Upper lobe of right lung (tissue), 1 donor: Measurements from ENCODE around the gene CX3CL1. TPM values are rescaled to one million over a fixed set of nuclear protein-coding genes. Genes with fewer than 3 reads are reported as not detected.

Experiments used
- ATAC-seq: fragments of 200-7000 bp; cut with Tn5 transposase; one replicate; pipeline ENCODE4 v1.9.1; 2020; ENCODE audit warnings: mild to moderate bottlenecking, moderate library complexity
- DNase-seq: peaks from one replicate; pipeline ENCODE4 v3.0.0-alpha.2; 2020
- H3K27ac ChIP-seq: fragments of 200-600 bp; one replicate; pipeline ENCODE4 v1.8.0; 2022
- H3K27me3 ChIP-seq: fragments of 200-600 bp; one replicate; pipeline ENCODE4 v1.8.0; 2022; ENCODE audit warnings: mild to moderate bottlenecking
- H3K36me3 ChIP-seq: fragments of 200-600 bp; one replicate; pipeline ENCODE4 v1.8.0; 2022
- H3K4me1 ChIP-seq: fragments of 200-600 bp; one replicate; pipeline ENCODE4 v1.8.0; 2022
- H3K4me3 ChIP-seq: fragments of 200-600 bp; one replicate; pipeline ENCODE4 v1.8.0; 2022; ENCODE audit warnings: mild to moderate bottlenecking
- H3K9me3 ChIP-seq: fragments of 200-600 bp; one replicate; pipeline ENCODE4 v1.8.0; 2022
- intact Hi-C: fragments of 100-400 bp; cut with DNase I; formaldehyde crosslinking; loops from one replicate; pipeline ENCODE4 v1.11.0; 2022
- total RNA-seq: library from RNA; stranded (reverse); fragmentation: NEBNext Ultra II Directional; extraction: Animal tissue kit (Norgen Biotek cat#: 25700); gene quantifications from one replicate; pipeline ENCODE4 v1.2.1, GENCODE V29; 2021
- TF ChIP-seq, protein P1 (sequence below): fragments of 200-600 bp; IDR thresholded peaks from one replicate; pipeline ENCODE4 v1.8.0; 2022; ENCODE audit warnings: antibody characterized with exemption
- donor health status: DM: no; HTN: yes; CAD: no; lungs with severe emphysema.

Gene CX3CL1
- total RNA-seq, 1 donor from 2014 or later, result 47.5 TPM

DNA sequence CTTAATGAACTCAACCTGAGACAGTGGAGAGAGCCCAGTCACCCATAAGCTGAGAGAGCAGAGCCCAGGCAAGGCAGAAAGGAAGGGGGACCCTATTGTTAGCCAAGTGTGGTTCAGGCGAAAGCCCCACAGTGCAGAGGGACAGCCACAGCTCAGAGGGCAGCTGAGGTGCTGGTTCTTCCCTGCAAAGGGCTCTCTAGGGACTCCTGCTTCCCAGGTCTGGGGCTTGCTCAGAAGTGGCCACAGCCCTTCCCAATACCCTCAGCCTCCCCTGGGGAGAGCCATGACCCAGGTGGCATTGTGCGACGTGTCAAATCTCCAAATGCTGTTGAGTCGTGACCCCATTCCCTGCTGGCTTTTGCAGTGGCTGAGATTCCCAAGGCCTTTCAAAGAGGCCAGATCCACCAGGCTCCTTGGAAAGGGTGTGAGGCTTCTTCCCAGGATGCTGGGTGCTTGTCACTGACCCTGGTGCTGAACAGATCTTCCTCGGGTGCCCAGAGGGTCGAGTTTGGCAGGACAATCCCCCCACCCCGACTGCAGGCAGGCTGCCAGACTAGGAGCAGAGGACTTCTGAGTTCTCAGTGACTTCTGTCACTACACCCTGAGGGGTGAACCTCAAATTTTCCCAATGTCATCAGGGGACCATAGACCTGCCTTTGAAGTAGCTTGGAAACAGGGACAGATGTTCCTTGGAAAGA lies 29.8 kb downstream of the CX3CL1 start:
- H3K36me3 ChIP-seq, result no peaks in the 10 kb centered on the region
- no peaks in the 10 kb centered on the region for H3K27me3 ChIP-seq
- H3K4me3 ChIP-seq, result no peak overlapping the region
- TF ChIP-seq, protein P1, sequence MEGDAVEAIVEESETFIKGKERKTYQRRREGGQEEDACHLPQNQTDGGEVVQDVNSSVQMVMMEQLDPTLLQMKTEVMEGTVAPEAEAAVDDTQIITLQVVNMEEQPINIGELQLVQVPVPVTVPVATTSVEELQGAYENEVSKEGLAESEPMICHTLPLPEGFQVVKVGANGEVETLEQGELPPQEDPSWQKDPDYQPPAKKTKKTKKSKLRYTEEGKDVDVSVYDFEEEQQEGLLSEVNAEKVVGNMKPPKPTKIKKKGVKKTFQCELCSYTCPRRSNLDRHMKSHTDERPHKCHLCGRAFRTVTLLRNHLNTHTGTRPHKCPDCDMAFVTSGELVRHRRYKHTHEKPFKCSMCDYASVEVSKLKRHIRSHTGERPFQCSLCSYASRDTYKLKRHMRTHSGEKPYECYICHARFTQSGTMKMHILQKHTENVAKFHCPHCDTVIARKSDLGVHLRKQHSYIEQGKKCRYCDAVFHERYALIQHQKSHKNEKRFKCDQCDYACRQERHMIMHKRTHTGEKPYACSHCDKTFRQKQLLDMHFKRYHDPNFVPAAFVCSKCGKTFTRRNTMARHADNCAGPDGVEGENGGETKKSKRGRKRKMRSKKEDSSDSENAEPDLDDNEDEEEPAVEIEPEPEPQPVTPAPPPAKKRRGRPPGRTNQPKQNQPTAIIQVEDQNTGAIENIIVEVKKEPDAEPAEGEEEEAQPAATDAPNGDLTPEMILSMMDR, result no peak
- intact Hi-C loops, result no loop called here
- no peaks in the 10 kb centered on the region for H3K9me3 ChIP-seq
- H3K4me1 ChIP-seq, result no peaks in the 10 kb centered on the region
- DNase-seq (peak; percentile 58), ATAC-seq (no peak)
- no peak overlapping the region for H3K27ac ChIP-seq

DNA sequence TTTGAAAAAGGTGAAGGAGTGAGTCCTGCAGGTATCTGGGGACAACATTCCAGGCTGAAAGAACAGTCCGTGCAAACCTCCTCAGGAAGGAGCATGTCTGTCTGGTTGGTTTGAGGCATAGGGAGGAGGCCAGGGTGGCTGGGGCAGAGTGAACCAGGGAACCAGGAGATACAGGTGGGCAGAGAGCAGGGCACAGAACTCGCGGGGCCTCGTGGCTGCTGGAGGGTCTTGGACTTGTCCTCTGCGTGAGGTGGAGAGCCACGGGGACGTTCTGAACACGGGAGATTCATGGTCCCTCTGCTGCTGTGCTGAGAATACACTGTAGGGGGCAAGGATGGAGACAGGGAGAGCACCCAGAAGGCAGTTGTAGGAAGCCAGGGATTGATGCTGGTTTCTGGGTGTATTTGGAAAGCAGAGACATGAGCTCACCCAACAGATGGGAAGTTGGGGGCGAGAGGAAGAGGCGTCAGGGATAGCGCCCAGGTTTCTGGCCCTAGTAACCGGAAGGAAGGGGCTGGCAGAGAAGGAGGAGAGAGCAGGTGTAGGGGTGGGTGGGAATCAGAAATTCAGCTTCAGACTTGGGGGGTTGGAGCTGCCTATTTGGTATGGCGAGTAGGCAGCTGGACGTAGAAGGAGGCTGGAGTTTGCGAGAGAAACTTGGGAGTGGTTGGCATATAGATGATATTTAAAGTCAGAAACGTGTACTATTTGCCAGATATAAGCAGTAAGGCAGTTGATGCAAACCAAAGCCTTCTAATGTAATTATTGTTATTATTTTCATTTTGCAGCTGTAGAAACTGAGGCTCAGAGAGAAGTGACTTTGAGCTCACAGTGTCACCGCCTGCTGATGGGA lies 31.9 kb downstream of the CX3CL1 start, which contains the start of gene CCL17:
Gene CCL17 (plus strand): TSS at position 803 of the 853 bp plus-strand sequence. CDS start 9,166 bp downstream, outside the sequence.
- Histone ChIP-seq H3K4me3 (no peak within 1 kb of the TSS), H3K9me3 (no peaks in the 10 kb centered on the region), H3K27me3 (no peaks in the 10 kb centered on the region), H3K36me3 (no peaks in the 10 kb centered on the region), H3K27ac (no peak within 1 kb of the TSS), H3K4me1 (peaks cover 5% of the 10 kb centered on the region)
- ATAC-seq, result no peak
- TF ChIP-seq, protein P1, result no peak
- no peak for DNase-seq
- intact Hi-C loops, result no loop called here

DNA sequence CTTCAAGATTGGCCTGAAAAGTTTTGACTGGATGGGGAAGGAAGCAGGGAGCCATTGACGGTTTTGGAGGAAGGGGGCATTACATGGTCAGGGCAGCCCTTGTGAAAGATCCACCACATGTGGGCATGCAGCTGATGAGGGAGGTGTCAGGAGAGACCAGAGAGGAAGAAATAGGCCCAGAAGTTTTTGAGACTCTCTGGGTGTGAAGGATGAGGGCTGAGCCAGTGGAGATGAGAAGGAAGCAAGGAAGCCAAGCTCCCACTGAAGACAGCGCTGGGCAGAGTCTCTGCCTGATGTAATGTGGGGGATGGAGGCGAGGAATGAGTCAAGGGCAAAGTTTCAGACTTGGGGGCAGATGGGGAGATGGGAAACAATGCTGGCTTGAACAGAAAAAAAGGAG lies 32.8 kb downstream of the CX3CL1 start:
- intact Hi-C loops, result no loop called here
- no peak overlapping the region for H3K4me3 ChIP-seq
- H3K27me3 ChIP-seq, result no peaks in the 10 kb centered on the region
- no peak overlapping the region for H3K27ac ChIP-seq
- H3K9me3 ChIP-seq, result no peaks in the 10 kb centered on the region
- peaks cover 11% of the 10 kb centered on the region for H3K4me1 ChIP-seq
- ATAC-seq, result no peak
- TF ChIP-seq, protein P1, result no peak
- no peak for DNase-seq
- no peaks in the 10 kb centered on the region for H3K36me3 ChIP-seq

DNA sequence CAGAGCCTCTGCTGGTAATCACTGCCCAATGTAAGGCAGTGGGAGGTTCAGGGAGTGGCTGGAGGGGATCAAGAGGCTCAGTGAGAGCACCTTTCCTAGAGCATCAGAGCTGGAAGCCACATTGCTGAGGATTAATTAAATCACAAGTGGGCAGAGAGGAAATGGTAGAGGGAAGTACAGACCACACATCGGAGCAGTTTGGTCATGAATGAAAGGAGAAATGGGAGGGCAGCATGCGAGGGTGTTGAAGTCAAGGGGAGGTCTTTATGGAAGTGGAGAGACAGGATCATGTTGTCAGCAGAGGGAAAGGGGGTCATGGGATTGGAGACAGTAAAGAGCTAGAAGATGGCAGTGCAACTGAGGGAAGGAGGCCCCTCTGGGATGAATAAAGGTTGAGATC lies 34.6 kb downstream of the CX3CL1 start:
- DNase-seq (no peak), ATAC-seq (peak; percentile 45)
- Histone ChIP-seq H3K4me3 (no peak overlapping the region), H3K27me3 (no peaks in the 10 kb centered on the region), H3K4me1 (peaks cover 19% of the 10 kb centered on the region), H3K36me3 (no peaks in the 10 kb centered on the region), H3K27ac (no peak overlapping the region), H3K9me3 (no peaks in the 10 kb centered on the region)
- intact Hi-C loops, result no loop called here
- TF ChIP-seq, protein P1, result no peak

DNA sequence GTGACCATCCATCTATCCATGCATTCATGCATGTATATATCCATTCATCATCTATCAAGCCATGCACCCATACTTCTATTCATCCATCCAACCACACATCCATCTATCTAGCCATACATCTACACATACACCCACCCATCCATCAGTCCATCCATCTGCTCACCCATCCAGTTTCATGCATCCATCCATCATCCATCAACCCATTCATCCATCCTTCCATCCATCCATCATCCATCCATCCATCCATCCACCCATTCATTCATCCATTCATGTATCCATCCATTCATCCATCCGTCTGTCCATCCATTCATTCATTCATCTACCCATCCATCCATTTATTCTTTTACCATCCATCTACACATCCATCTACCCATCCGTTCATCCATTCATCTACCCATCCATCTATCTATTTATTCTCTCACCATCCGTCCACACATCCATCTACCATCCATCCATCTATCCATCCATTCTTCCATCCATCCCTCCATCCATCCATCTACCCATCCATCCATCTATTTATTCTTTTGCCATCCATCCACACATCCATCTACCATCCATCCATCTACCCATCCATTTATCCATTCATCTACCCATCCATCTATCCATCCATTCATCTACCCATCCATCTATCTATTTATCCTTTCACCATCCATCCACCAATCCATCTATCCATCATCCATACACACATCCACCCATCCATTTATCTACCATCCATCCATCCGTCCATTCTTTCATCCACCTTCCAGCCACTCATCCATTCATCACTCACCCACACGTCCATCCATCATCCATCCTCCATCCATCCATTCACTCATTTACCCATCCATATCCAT lies 35.4 kb downstream of the CX3CL1 start:
- Histone ChIP-seq H3K4me3 (no peak overlapping the region), H3K36me3 (no peaks in the 10 kb centered on the region), H3K27me3 (no peaks in the 10 kb centered on the region), H3K4me1 (peaks cover 19% of the 10 kb centered on the region), H3K9me3 (no peaks in the 10 kb centered on the region), H3K27ac (no peak overlapping the region)
- TF ChIP-seq, protein P1, result no peak
- DNase-seq, result no peak
- ATAC-seq, result no peak
- intact Hi-C loops, result no loop called here
